GM21737 (cell line): ENCODE data around the gene MGRN1.

Experiments
- ATAC-seq: cut with Tn5 transposase; IDR thresholded peaks from one replicate; pipeline ENCODE4 v1.9.1; 2021; ENCODE audit warnings: mild to moderate bottlenecking, moderate library complexity; ENCODE audit not compliant: unreplicated experiment

The MGRN1 gene

GRCh38 chr16:4685776-4686496, 61.3 kb downstream of the MGRN1 start:
- ATAC-seq = no peak

DNA sequence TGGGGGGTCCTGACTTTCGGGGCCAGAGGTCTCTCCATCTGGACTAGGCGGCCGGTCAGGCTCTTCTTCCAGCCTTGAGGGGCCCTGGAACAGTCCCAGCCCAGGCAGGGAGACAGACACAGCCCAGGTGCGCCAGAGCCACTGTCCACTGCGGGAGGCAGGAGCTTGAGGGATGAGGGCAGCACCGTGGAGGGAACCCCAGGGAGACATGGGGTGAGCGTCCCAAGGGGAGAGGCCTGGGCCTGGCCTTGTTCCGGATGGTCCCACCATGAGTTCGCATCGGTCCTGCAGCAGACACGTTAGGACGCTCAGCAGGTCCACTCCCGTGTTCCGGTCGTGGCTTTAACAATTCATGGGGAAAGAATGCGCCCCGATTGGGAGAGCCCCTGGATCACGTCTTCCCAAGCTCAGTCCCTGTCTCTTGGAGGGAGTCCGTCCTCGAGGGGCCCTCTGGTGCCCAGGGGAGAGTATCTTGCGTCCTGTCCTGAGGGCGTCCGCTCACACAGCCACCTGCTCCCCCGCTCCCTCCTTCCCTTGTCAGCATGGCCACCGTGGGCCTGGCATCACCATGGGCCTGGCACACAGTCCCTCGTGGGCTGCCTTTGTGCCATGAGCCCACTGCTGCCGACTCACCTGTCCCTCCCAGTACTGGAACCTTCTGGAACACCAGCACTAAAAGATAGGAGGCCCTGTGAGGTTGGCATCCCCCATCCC, 62.0 kb downstream of the MGRN1 start:
- ATAC-seq = no peak

DNA sequence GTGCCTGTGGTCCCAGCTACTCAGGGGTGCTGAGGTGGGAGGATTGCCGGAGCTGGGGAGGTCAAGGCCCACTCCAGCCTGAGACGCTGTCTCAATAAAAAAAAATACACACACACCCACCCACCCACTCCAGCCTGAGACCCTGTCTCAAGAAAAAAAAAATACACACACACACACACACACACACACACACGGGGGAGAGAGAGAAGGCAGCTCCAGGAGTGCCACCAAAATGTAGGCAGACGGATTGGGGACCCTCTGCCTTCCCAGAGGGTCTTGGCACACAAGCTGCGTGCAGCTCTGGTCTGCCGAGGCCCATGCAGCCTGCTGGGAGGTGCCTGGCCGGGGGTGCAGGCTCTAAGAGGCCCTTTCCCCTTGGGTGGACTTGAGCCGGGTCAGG, 62.8 kb downstream of the MGRN1 start:
- no peak for ATAC-seq

- ATAC-seq = no peak
These were observed 63.5 kb downstream of the MGRN1 start for GRCh38 chr16:4687946-4688673.

DNA sequence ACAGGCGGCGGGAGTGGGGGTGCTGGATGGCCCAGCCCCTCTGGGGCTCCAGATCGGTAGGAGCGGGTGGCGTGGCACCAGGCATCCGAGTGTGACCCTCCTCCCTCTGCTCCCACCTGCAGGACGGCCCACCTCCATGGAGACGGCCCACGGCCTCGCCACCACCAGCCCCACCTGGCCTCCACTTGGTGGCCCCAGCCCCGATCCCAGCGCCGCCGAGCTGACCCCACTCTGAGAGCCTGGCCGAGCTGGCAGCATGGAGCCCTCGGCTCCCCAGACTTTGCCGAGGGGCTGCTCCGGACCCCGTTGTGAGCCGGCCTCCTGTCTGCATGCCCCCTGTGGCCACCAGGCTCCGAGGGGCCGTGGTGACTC, 64.0 kb downstream of the MGRN1 start:
- no peak for ATAC-seq

GRCh38 chr16:4689091-4689671, 64.6 kb downstream of the MGRN1 start:
- no peak for ATAC-seq

DNA sequence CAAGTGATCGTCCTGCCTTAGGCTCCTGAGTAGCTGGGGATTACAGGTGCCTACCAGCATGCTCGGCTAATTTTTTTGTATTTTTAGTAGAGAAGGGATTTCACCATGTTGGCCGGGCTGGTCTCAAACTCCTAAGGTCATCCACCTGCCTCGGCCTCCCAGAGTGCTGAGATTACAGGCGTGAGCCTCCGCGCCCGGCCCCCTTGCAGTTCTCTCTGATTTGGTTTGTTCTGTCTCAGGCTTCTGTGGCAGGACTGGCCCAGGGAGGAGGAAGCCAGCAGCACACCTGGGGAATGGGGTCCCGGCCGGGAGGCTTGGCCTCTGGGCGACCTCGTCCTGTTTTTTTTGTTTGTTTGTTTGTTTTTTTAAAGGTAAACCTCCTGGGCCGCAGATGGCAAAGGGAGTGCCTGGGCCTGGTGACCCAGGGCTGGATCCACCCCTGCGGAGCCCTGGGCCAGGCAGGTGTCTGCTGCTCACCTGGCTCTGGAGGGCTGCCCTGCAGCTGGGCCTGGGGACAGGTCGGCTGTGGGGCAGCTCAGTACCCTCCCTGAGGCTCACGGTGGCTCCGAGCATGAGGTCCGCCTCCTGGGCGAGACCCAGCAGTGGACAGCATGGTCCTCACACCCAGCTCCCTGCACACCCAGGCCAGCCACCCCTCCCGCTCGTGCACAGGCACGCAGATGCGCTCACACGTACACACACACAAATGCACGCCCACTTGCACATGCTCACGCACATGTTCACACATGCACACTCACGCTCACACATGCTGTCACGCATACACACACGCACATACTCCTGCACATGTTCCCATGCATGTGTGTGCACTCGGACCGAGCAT, 65.5 kb downstream of the MGRN1 start:
- no peak for ATAC-seq

GRCh38 chr16:4690946-4691665, 66.5 kb downstream of the MGRN1 start:
- no peak for ATAC-seq

- ATAC-seq = no peak
These were observed 67.2 kb downstream of the MGRN1 start for GRCh38 chr16:4691666-4692412.

DNA sequence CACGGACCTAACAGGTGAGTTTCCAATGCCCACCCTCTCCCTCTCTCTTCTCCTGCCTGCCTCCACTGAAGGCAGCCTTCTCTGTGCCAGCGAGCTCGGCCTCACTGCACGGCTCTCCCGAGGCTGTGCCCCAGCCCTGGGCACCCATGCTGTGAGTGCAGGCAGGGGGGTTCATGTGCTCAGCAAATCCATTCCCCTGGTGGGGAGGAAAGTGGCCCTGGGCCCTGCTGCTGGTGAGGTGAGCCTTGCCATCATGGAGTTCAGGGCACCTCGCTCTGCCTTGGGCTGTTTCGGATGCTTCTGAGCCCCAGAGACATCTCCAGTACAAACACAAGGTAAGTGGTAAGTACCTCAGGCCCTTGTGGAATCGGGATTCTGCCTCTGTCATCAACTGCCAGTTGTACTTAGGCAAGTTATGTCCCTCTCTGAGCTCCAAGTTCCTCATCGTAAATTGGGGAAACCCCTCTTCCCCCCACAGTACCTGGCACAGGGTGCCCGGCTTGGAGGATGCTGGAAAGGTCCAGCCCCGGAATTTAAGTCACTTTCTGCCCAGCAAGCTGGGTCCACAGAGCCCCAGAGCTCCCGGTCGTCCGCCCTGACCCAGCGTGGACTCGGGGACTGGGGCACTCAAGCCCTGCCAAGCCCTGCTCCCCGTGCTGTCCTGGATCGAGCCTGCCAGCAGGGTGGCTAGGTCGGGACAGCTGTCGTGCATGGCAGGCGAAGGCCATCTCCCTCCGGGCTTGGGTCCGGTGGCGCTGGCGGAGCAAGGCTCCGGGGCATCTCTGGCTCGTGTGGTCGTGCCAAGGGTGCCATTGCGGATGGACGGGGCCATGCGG, 68.1 kb downstream of the MGRN1 start:
- peak; percentile 0 for ATAC-seq

GRCh38 chr16:4693296-4693955, 68.8 kb downstream of the MGRN1 start, which contains the start of gene NUDT16L1:
TSS of gene NUDT16L1 (plus strand) at chr16:4693562. CDS start at chr16:4693727, 165 bp downstream.
- peak; percentile 92 for ATAC-seq

- ATAC-seq = no peak
These were observed 69.5 kb downstream of the MGRN1 start for GRCh38 chr16:4693956-4694641.

DNA sequence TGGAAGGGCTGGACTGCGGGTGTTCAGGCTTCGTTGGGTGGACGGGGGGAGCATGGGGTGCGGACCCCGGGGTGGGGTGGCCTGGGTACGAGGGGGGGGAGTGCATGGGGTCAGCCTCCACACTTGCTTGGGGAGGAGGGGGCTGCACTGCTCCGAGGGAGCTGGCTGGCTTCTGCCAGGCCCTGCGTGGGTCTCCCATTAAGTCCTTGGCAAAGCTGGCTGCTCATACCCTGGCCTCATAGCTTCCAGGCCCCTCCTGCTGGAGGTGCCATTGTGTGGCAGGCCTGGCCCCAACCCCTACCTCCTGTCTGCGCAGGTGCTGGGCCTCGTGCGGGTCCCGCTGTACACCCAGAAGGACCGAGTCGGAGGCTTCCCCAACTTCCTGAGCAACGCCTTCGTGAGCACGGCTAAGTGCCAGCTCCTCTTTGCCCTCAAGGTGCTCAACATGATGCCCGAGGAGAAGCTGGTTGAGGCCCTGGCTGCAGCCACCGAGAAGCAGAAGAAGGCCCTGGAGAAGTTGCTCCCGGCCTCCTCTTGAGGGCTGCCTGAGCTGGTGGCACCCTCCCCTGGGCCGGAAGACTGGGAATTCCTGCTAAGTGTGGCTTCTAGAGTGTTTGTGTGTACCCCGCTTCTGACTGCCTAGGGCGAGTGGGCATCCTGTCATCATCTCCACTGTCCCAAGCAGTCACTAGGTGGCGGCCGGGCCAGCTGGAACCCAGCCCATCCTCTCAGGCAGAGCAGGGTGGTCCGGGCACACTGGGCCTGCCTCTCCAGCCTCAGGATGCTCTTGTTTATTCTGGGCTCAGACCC, 70.2 kb downstream of the MGRN1 start:
- ATAC-seq = no peak

GRCh38 chr16:4695473-4696171, 71.0 kb downstream of the MGRN1 start:
- no peak for ATAC-seq

GRCh38 chr16:4696172-4696904, 71.7 kb downstream of the MGRN1 start:
- ATAC-seq = no peak
